Tibial nerve (tissue), 4 donors: ENCODE measurements around the gene CD80. TPM values are rescaled to one million over a fixed set of nuclear protein-coding genes. Genes with fewer than 3 reads are reported as not detected.

Experiments
- DNase-seq, 2 donors: peaks; one replicate each; pipeline ENCODE4 v3.0.0-alpha.2; 2019; ENCODE audit warnings: low spot score in 2 of 2
- H3K27ac ChIP-seq, 4 donors: fragments of 200-600 bp; sonication (generic) in 3 of 4; one replicate each; pipeline ENCODE4 v1.5.1; 2017 to 2019; ENCODE audit warnings: mild to moderate bottlenecking in 1 of 4
- H3K27me3 ChIP-seq, 2 donors: fragments of 200-600 bp; sonication (generic) in 1 of 2; one replicate each; pipeline versions ENCODE4 v1.5.1 to v1.6.0; 2017 to 2019
- H3K36me3 ChIP-seq, 3 donors: fragments of 200-600 bp; sonication (generic); one replicate each; pipeline ENCODE4 v1.5.1; 2018 to 2019
- H3K4me1 ChIP-seq, 4 donors: fragments of 200-600 bp; sonication (generic) in 3 of 4; one replicate each; pipeline ENCODE4 v1.5.1; 2017 to 2019
- H3K4me3 ChIP-seq, 4 donors: fragments of 200-600 bp; sonication (generic) in 3 of 4; one replicate each; pipeline ENCODE4 v1.5.1; 2017 to 2019; ENCODE audit warnings: mild to moderate bottlenecking in 1 of 4, moderate library complexity in 1 of 4
- H3K9me3 ChIP-seq, 4 donors: fragments of 200-600 bp; sonication (generic) in 3 of 4; one replicate each; pipeline ENCODE4 v1.5.1; 2017 to 2019
- CTCF ChIP-seq, 5 experiments: fragments of 200-600 bp in 3 of 5; fragments of 450-650 bp in 2 of 5; sonication (generic) in 3 of 5; IDR thresholded peaks; one replicate each; pipeline ENCODE4 v1.5.1; 2016 to 2019; ENCODE audit warnings: antibody characterized with exemption in 5 of 5, mild to moderate bottlenecking in 3 of 5, moderate library complexity in 2 of 5
- EP300 ChIP-seq, 2 donors: sonication (generic); formaldehyde crosslinking; IDR thresholded peaks; one replicate each; pipeline ENCODE4 v1.6.1; 2017; ENCODE audit warnings: antibody characterized with exemption in 2 of 2, mild to moderate bottlenecking in 1 of 2
- POLR2A ChIP-seq, 2 donors: fragments of 450-650 bp; IDR thresholded peaks; one replicate each; pipeline ENCODE4 v1.6.1; 2017; ENCODE audit warnings: antibody characterized with exemption in 2 of 2, mild to moderate bottlenecking in 2 of 2, moderate library complexity in 2 of 2
- WGBS, 2 donors: methylation state at CpG; one replicate each; pipeline ENCODE4 v1.1.5; 2018; 5-methylcytosine and 5-hydroxymethylcytosine counted together
- total RNA-seq, 4 donors: library from RNA; depleted of rRNA; stranded (reverse); fragments of >200 nt; gene quantifications; one replicate each; pipeline ENCODE4 v1.1.0, GENCODE V29; 2016

The CD80 gene
- total RNA-seq, 4 donors from 2014 or later = not detected

GRCh38 chr3:119558626-119559317, 642 bp downstream of the CD80 start:
- H3K27ac ChIP-seq = no peak overlapping the region
- no peak for DNase-seq
- H3K36me3 ChIP-seq = no peaks in the 10 kb centered on the region
- no peaks in the 10 kb centered on the region for H3K27me3 ChIP-seq
- H3K9me3 ChIP-seq = no peaks in the 10 kb centered on the region
- TF ChIP-seq EP300 (IDR thresholded peaks at IDR 0.05) (no peak), POLR2A (IDR thresholded peaks at IDR 0.05) (no peak), CTCF (IDR thresholded peaks at IDR 0.05) (no peak)
- no peaks in the 10 kb centered on the region for H3K4me1 ChIP-seq
- no peak overlapping the region for H3K4me3 ChIP-seq
- 93 to 96% methylated on average over 9 of the region's 9 CpGs for WGBS, 2 donors

- no peak overlapping the region for H3K27ac ChIP-seq
- TF ChIP-seq POLR2A (IDR thresholded peaks at IDR 0.05) (no peak), CTCF (IDR thresholded peaks at IDR 0.05) (no peak), EP300 (IDR thresholded peaks at IDR 0.05) (no peak)
- no peak overlapping the region for H3K4me3 ChIP-seq
- H3K9me3 ChIP-seq = no peaks in the 10 kb centered on the region
- 70 to 78% methylated on average over 3 of the region's 3 CpGs for WGBS, 2 donors
- H3K27me3 ChIP-seq = no peaks in the 10 kb centered on the region
- H3K36me3 ChIP-seq = no peaks in the 10 kb centered on the region
- DNase-seq = no peak
- no peaks in the 10 kb centered on the region for H3K4me1 ChIP-seq
Measured at GRCh38 chr3:119557877-119558269, 1.5 kb downstream of the CD80 start.

- Histone ChIP-seq H3K27ac (no peak overlapping the region), H3K4me3 (no peak overlapping the region), H3K9me3 (no peaks in the 10 kb centered on the region), H3K27me3 (no peaks in the 10 kb centered on the region), H3K36me3 (no peaks in the 10 kb centered on the region), H3K4me1 (no peaks in the 10 kb centered on the region)
- WGBS, 2 donors = 87 to 93% methylated on average over 7 of the region's 7 CpGs
- DNase-seq = no peak
- TF ChIP-seq CTCF (IDR thresholded peaks at IDR 0.05) (no peak), POLR2A (IDR thresholded peaks at IDR 0.05) (no peak), EP300 (IDR thresholded peaks at IDR 0.05) (no peak)
Measured at GRCh38 chr3:119557192-119557876, 2.1 kb downstream of the CD80 start.

GRCh38 chr3:119555929-119556328, 3.5 kb downstream of the CD80 start:
- Histone ChIP-seq H3K36me3 (no peaks in the 10 kb centered on the region), H3K27ac (no peak overlapping the region), H3K9me3 (no peaks in the 10 kb centered on the region), H3K27me3 (no peaks in the 10 kb centered on the region), H3K4me3 (no peak overlapping the region), H3K4me1 (no peaks in the 10 kb centered on the region)
- 80 to 93% methylated on average over 1 of the region's 1 CpG for WGBS, 2 donors
- TF ChIP-seq CTCF (IDR thresholded peaks at IDR 0.05) (no peak), POLR2A (IDR thresholded peaks at IDR 0.05) (no peak), EP300 (IDR thresholded peaks at IDR 0.05) (no peak)
- no peak for DNase-seq

GRCh38 chr3:119555309-119555735, 4.1 kb downstream of the CD80 start:
- Histone ChIP-seq H3K27me3 (no peaks in the 10 kb centered on the region), H3K9me3 (no peaks in the 10 kb centered on the region), H3K27ac (no peak overlapping the region), H3K4me3 (no peak overlapping the region), H3K36me3 (no peaks in the 10 kb centered on the region), H3K4me1 (no peaks in the 10 kb centered on the region)
- no peak for TF ChIP-seq CTCF (IDR thresholded peaks at IDR 0.05)
- TF ChIP-seq POLR2A (IDR thresholded peaks at IDR 0.05) = no peak
- peak in 1 of 2 donors; percentile 18 for TF ChIP-seq EP300 (IDR thresholded peaks at IDR 0.05)
- DNase-seq = peak in 1 of 2 donors; percentile 20
- WGBS, 2 donors = 48 to 73% methylated on average over 4 of the region's 4 CpGs
